DOHH2 (cell line): ENCODE measurements around the gene OSBPL2.

Experiments
- CTCF ChIP-seq: fragments of 200-600 bp; sonication (generic); IDR thresholded peaks from one replicate; pipeline ENCODE4 v1.5.1; 2014; ENCODE audit warnings: antibody characterized with exemption, mild to moderate bottlenecking, low read depth, low read length; ENCODE audit not compliant: poor library complexity, severe bottlenecking
- EZH2phosphoT487 ChIP-seq: fragments of 200-600 bp; sonication (generic); IDR thresholded peaks from 2 replicates; pipeline ENCODE4 v1.6.1; 2017; ENCODE audit warnings: borderline replicate concordance, mild to moderate bottlenecking, antibody characterized with exemption, low read length, moderate library complexity, mixed read lengths

- TF ChIP-seq CTCF (no peak), EZH2phosphoT487 (no peak)
Observed at GRCh38 chr20:62309198-62309944, 71.0 kb downstream of the OSBPL2 start.
